Vagina (tissue), 2 donors: ENCODE results near the gene CDH1. TPM values are rescaled to one million over a fixed set of nuclear protein-coding genes. Genes with fewer than 3 reads are reported as not detected.

Experiments used
- DNase-seq, 2 donors: peaks; one replicate each; pipeline ENCODE4 v3.0.0-alpha.2; 2017; ENCODE audit errors: extremely low spot score in 2 of 2
- H3K27ac ChIP-seq: fragments of 200-600 bp; sonication (generic); one replicate; pipeline ENCODE4 v1.5.1; 2019
- H3K27me3 ChIP-seq: fragments of 200-600 bp; sonication (generic); one replicate; pipeline ENCODE4 v1.5.1; 2019
- H3K36me3 ChIP-seq, 2 donors: fragments of 200-600 bp; sonication (generic); one replicate each; pipeline ENCODE4 v1.5.1; 2017 to 2019
- H3K4me1 ChIP-seq: fragments of 200-600 bp; sonication (generic); one replicate; pipeline ENCODE4 v1.5.1; 2019
- H3K4me3 ChIP-seq, 2 donors: fragments of 200-600 bp; sonication (generic); 1 replicate in 1 of 2; 2 replicates in 1 of 2; pipeline ENCODE4 v1.5.1; 2016 to 2019
- H3K9me3 ChIP-seq: fragments of 200-600 bp; sonication (generic); one replicate; pipeline ENCODE4 v1.5.1; 2019
- CTCF ChIP-seq, 3 experiments: fragments of 450-650 bp in 2 of 3; fragments of 200-600 bp in 1 of 3; sonication (generic) in 1 of 3; IDR thresholded peaks; one replicate each; pipeline ENCODE4 v1.5.1; 2017 to 2019; ENCODE audit warnings: antibody characterized with exemption in 3 of 3, mild to moderate bottlenecking in 2 of 3, moderate library complexity in 2 of 3
- POLR2A ChIP-seq, 2 donors: fragments of 450-650 bp; IDR thresholded peaks; one replicate each; pipeline ENCODE4 v1.6.1; 2017; ENCODE audit warnings: antibody characterized with exemption in 2 of 2, mild to moderate bottlenecking in 2 of 2, moderate library complexity in 2 of 2
- POLR2AphosphoS5 ChIP-seq, 2 donors: sonication (generic); formaldehyde crosslinking; IDR thresholded peaks; one replicate each; pipeline ENCODE4 v1.9.0; 2017; ENCODE audit warnings: antibody characterized with exemption in 2 of 2, mild to moderate bottlenecking in 2 of 2, low read depth in 1 of 2; ENCODE audit not compliant: insufficient read depth in 1 of 2
- intact Hi-C: fragments of 100-400 bp; cut with DNase I; formaldehyde crosslinking; loops from one replicate; pipeline ENCODE4 v1.15.1; 2023
- total RNA-seq: library from RNA; depleted of rRNA; stranded (reverse); fragments of >200 nt; gene quantifications from one replicate; pipeline ENCODE4 v1.2.3, GENCODE V29; 2016

CDH1 gene
- total RNA-seq, 1 donor from 2014 or later: 116 TPM

- H3K9me3 ChIP-seq: no peaks in the 10 kb centered on the region
Observed at GRCh38 chr16:68718590-68718989, 18.5 kb upstream of the CDH1 start.

GRCh38 chr16:68719993-68720489 is 17.1 kb upstream of the CDH1 start:
- H3K27ac ChIP-seq: no peak overlapping the region
- no peaks in the 10 kb centered on the region for H3K36me3 ChIP-seq
- TF ChIP-seq CTCF (IDR thresholded peaks at IDR 0.05): no peak
- no peak for TF ChIP-seq POLR2AphosphoS5 (IDR thresholded peaks at IDR 0.05; ENCODE audit: insufficient read depth in 1 of 2, low read depth in 1 of 2)
- H3K4me3 ChIP-seq: no peak overlapping the region
- H3K27me3 ChIP-seq: no peaks in the 10 kb centered on the region
- H3K4me1 ChIP-seq: no peaks in the 10 kb centered on the region
- no peak for DNase-seq
- intact Hi-C loops: no loop called here
- H3K9me3 ChIP-seq: no peaks in the 10 kb centered on the region

More at GRCh38 chr16:68718590-68718989, 18.5 kb upstream of the CDH1 start:
- no peak for DNase-seq
- intact Hi-C loops: no loop called here
- H3K4me1 ChIP-seq: no peaks in the 10 kb centered on the region
- H3K27ac ChIP-seq: no peak overlapping the region
- TF ChIP-seq POLR2AphosphoS5 (IDR thresholded peaks at IDR 0.05; ENCODE audit: insufficient read depth in 1 of 2, low read depth in 1 of 2) (no peak), POLR2A (IDR thresholded peaks at IDR 0.05) (no peak), CTCF (IDR thresholded peaks at IDR 0.05) (no peak)
- no peaks in the 10 kb centered on the region for H3K36me3 ChIP-seq
- no peak overlapping the region for H3K4me3 ChIP-seq
- H3K27me3 ChIP-seq: no peaks in the 10 kb centered on the region

GRCh38 chr16:68722119-68723024 is 14.7 kb upstream of the CDH1 start:
- Histone ChIP-seq H3K36me3 (no peaks in the 10 kb centered on the region), H3K9me3 (no peaks in the 10 kb centered on the region), H3K27ac (no peak overlapping the region), H3K4me1 (no peaks in the 10 kb centered on the region), H3K27me3 (no peaks in the 10 kb centered on the region), H3K4me3 (no peak overlapping the region)
- no peak for TF ChIP-seq POLR2AphosphoS5 (IDR thresholded peaks at IDR 0.05; ENCODE audit: insufficient read depth in 1 of 2, low read depth in 1 of 2)
- TF ChIP-seq CTCF (IDR thresholded peaks at IDR 0.05): no peak
- TF ChIP-seq POLR2A (IDR thresholded peaks at IDR 0.05): no peak
- intact Hi-C loops: no loop called here
- no peak for DNase-seq

GRCh38 chr16:68724797-68725196 is 12.3 kb upstream of the CDH1 start:
- H3K27me3 ChIP-seq: no peaks in the 10 kb centered on the region
- no peaks in the 10 kb centered on the region for H3K36me3 ChIP-seq
- DNase-seq: no peak
- no peak overlapping the region for H3K27ac ChIP-seq
- H3K4me1 ChIP-seq: no peaks in the 10 kb centered on the region
- intact Hi-C loops: no loop called here
- TF ChIP-seq CTCF (IDR thresholded peaks at IDR 0.05) (no peak), POLR2A (IDR thresholded peaks at IDR 0.05) (no peak), POLR2AphosphoS5 (IDR thresholded peaks at IDR 0.05; ENCODE audit: insufficient read depth in 1 of 2, low read depth in 1 of 2) (no peak)
- no peak overlapping the region for H3K4me3 ChIP-seq
- no peaks in the 10 kb centered on the region for H3K9me3 ChIP-seq

GRCh38 chr16:68728523-68728922 is 8.6 kb upstream of the CDH1 start:
- intact Hi-C loops: no loop called here
- Histone ChIP-seq H3K27ac (no peak overlapping the region), H3K36me3 (no peaks in the 10 kb centered on the region), H3K4me1 (no peaks in the 10 kb centered on the region), H3K9me3 (no peaks in the 10 kb centered on the region), H3K4me3 (no peak overlapping the region), H3K27me3 (no peaks in the 10 kb centered on the region)
- DNase-seq: no peak
- no peak for TF ChIP-seq POLR2AphosphoS5 (IDR thresholded peaks at IDR 0.05; ENCODE audit: insufficient read depth in 1 of 2, low read depth in 1 of 2)
- no peak for TF ChIP-seq CTCF (IDR thresholded peaks at IDR 0.05)
- no peak for TF ChIP-seq POLR2A (IDR thresholded peaks at IDR 0.05)
